GM21423 (cell line): ENCODE data around the gene CENPT.
A peak's percentile ranks its signal among the peaks of the same experiment; 100 is the strongest.
"Not testable (repeated sequence)": the region's sequence is repeated elsewhere in the genome, so short reads cannot be mapped to it uniquely, and the experiment has no call there.

Experiments
- ATAC-seq: cut with Tn5 transposase; IDR thresholded peaks from one replicate; pipeline ENCODE4 v1.9.1; 2021; ENCODE audit warnings: mild to moderate bottlenecking, moderate library complexity; ENCODE audit not compliant: unreplicated experiment

CENPT gene

GRCh38 chr16:67848118-67848517 lies 625 bp upstream of the CENPT start:
- no peak for ATAC-seq

DNA sequence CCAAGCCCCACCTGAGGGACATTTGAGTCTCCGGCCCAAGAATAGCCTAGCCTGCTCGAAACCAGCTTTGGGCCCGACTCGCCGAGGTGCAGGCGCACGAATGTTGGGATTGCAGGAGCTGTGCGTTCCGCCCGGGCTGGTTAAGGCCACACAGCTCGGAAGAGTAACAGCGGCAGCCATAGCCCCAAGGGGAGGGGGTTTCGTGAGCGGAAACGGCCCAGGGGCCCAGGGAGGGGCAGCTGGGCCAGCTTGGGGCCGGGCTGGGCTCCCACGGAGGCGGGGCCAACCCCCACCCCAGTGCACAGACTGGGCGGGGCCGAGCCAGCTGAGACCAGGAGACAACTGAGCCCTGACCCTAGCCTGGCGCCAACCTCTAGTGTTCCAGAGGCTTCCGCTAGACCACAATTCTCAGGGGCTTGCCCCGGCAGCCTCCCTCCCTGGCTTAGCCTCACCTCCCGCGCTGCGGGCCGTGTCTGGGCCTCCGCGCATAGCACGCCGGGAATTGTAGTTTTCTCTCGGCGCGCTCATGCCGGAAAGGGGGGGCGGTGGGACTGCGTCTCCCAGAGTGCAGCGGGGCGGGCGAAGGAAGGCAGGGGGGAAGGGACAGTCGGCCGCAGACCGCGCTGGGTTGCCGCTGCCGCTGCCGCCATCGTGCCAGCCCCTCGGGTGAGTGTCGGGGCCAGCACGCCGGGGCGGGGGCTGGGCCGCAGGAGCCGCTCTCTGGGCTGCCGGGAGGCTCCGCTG lies 1.0 kb downstream of the CENPT start, which contains the start of gene NUTF2:
NUTF2 (plus strand) TSS at position 614 of the 744 bp plus-strand sequence. CDS start 18,198 bp downstream, outside the sequence.
- ATAC-seq = peak; percentile 53

GRCh38 chr16:67846063-67846319 lies 1.5 kb downstream of the CENPT start:
- ATAC-seq = no peak

DNA sequence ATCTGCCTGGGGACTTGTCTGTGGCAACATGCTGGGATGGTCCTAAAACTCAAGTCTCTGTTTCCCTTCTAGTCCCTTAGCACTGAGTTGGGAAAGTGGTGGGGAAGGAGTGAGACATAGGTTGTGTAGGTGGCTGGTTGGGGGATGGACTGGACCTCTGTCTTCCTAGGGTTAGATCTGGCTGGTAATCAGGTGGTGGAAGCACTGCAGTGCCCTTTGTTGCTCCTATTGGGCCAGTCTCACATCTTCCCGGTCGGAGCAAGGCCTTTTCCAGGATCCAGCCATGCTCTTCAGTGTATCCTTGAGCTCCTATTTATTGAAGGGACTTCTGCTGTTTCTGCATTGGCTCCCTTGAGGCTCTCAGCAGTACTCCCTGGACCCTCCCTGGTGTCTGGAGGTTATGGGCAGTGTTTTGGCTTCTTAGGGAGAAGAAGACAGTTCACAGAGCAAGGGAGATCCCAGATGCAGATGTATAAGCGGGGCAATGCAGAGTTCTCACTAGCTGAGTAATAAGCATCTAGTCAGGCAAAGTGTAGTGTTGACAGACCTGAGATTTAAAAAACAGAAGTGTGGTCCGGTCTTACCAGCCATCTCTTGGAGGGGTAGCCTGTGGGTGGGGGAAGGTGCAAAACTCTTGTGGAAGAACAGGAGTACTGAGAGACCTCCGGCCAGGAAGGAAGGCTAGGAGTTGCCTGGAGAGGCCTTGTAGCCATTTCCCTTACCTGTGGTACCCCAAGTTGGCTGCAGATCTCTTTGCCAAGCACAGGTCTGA lies 2.0 kb downstream of the CENPT start:
- no peak for ATAC-seq

DNA sequence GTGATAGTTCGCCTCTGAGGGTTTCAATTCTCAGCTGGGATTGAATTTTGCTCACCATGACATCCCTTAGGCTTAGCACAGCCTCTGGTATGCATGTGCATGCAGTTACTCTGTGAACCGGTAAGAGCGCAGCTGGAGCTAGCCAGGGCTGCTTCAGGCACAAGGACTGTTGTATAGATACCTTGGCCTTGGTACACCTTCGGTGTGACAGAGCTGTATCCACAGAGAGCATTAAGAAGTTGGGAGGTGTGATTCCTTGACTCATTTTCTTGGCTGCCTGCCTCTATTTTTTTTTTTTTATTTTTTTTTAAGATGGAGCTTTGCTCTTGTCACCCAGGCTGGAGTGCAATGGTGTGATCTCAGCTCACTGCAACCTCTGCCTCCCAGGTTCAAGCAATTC lies 3.0 kb downstream of the CENPT start:
- ATAC-seq = no peak

GRCh38 chr16:67843343-67843765 lies 4.1 kb downstream of the CENPT start:
- no peak for ATAC-seq

- peak; percentile 10 for ATAC-seq
Observed at GRCh38 chr16:67842509-67843342, 4.8 kb downstream of the CENPT start.

- ATAC-seq = peak; percentile 41
Observed at GRCh38 chr16:67841816-67842508, 5.5 kb downstream of the CENPT start, which contains the start of gene THAP11. TSS of gene THAP11 (plus strand) at chr16:67842320. CDS start at chr16:67842555, 235 bp downstream.

- ATAC-seq = no peak
Observed at GRCh38 chr16:67841198-67841815, 6.2 kb downstream of the CENPT start.

GRCh38 chr16:67837811-67838210 lies 9.7 kb downstream of the CENPT start:
- ATAC-seq = no peak

DNA sequence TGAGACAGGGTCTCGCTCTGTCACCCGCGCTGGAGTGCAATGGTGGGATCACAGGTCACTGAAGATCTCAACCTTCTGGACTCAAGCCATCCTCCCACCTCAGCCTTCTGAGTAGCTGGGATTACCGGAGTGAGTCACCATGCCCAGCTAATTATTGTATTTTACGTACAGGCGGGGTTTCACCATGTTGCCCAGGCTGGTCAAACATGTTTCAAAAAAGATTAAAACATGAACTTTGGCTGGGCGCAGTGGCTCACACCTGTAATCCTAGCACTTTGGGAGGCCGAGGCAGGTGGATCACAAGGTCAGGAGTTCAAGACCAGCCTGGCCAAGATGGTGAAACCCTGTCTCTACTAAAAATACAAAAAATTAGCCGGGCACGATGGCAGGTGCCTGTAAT lies 10.3 kb downstream of the CENPT start:
- not testable (repeated sequence) for ATAC-seq

DNA sequence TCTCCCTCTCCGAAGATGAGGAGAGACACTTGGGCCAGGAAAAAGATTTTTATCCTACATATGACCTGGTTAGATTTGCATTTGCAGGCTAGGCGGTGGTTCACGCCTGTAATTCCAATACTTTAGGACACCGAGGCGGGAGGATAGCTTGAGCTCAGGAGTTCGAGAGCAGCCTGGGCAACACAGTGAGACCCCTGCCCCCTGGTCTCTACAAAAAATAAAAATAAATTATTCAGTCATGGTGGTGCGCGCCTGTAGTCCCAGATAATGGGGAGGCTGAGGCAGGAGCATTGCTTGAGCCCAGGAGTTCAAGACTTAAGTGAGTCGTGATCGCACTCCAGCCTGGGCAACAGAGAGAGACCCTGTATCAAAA lies 13.3 kb downstream of the CENPT start:
- no peak for ATAC-seq

GRCh38 chr16:67833415-67834241 lies 13.9 kb downstream of the CENPT start:
- ATAC-seq = peak; percentile 94

DNA sequence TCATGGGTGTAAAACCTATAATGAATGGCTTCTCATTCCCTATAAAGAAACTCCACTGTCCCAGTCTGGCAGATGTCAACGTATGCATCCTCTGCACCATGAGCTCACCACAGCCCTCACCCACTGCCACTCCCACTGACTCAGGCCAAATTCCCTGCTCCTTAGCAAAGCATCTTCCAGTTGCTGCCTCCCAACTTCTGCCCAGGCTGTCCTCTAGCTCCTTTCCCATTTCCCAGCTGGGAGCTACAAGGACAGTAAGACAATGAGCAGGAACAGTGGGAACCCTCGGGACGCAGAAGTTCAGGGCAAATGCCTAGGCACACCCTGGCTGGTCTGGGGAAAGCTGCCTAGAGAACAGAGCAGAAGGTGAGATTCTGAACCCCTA lies 14.5 kb downstream of the CENPT start:
- no peak for ATAC-seq

GRCh38 chr16:67828651-67829050 lies 18.8 kb downstream of the CENPT start:
- ATAC-seq = no peak

DNA sequence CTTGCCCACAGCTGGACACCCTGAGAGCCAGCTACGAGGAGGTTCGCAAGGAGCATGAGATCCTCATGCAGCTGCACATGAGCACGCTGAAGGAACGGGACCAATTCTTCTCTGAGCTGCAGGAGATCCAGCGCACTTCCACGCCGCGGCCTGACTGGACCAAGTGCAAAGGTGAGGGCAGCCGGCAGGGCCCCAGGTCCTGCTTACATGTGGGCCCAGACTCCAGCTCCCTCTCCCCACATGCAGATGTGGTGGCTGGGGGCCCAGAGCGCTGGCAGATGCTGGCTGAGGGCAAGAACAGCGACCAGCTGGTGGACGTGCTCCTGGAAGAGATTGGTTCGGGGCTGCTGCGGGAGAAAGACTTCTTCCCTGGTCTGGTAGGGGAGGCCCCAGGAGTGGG lies 21.6 kb downstream of the CENPT start:
- no peak for ATAC-seq

DNA sequence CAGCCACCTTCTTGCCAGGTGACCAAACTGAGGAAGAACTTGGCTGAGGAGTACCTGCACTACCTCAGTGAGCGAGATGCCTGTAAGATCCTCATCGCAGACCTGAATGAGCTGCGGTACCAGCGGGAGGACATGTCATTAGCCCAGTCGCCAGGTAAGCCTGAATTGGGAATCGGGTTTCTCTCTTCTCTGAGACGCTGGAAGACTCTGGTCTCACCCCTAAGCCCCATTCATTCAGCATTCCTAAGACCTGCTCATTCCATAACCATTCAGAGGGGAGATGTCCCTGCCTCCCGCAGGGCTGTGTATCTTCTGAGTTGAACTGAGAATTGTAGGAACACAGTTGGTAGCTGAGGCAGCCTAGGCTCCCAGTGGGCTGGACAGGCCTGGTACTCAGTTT lies 22.4 kb downstream of the CENPT start:
- no peak for ATAC-seq

GRCh38 chr16:67822511-67822910 lies 25.0 kb downstream of the CENPT start:
- ATAC-seq = no peak

DNA sequence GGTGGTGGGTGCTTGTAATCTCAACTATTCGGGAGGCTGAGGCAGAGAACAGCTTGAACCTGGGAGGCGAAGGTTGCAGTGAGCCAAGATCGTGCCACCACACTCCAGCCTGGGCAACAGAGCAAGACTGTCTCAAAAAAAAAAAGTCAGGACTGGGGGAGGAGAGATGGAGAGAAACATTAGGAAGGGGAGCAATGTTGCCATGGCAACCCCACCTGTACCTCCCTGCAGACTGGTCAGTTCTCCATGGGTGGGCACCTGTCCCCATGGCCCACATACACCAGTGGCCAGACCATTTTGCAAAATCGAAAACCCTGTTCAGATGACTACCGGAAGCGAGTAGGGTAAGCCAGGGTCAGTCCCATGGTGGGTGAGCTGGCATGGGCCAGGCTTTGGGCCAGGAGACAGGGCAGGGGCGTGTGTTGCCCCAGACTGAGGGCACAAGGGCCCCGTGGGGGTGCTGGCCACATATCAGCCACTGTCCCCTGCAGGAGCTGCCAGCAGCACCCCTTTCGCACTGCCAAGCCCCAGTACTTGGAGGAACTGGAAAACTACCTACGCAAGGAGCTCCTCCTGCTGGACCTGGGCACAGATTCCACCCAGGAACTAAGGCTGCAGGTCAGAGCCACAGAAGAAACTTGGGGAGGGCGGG lies 26.8 kb downstream of the CENPT start:
- ATAC-seq = no peak
